Measurements from ENCODE around the gene GSTM2. TPM values are rescaled to one million over a fixed set of nuclear protein-coding genes. Genes with fewer than 3 reads are reported as not detected.
"Not testable (repeated sequence)": the region's sequence is repeated elsewhere in the genome, so short reads cannot be mapped to it uniquely, and the experiment has no call there.

The GSTM2 gene
- total RNA-seq, 1 donor from 2014 or later = 32.9 TPM

GRCh38 chr1:109676683-109677381 is 9.0 kb downstream of the GSTM2 start:
- peaks cover 0 to 11% (median 2%) of the 10 kb centered on the region in 3 donors for H3K36me3 ChIP-seq (ENCODE audit: control insufficient read depth in 3 of 3, insufficient read depth in 3 of 3, low read length in 3 of 3)
- H3K4me1 ChIP-seq (ENCODE audit: control insufficient read depth in 3 of 3, insufficient read depth in 3 of 3, low read length in 3 of 3) = peaks cover 3 to 14% (median 13%) of the 10 kb centered on the region in 3 donors
- H3K9ac ChIP-seq (ENCODE audit: low read depth in 1 of 3, low read length in 3 of 3) = peak overlapping the region in 2 of 3 donors; percentile 17 to 68
- H3K9me3 ChIP-seq (ENCODE audit: control insufficient read depth in 3 of 3, low read length in 3 of 3); H3K27me3 ChIP-seq (ENCODE audit: control insufficient read depth in 3 of 3, insufficient read depth in 3 of 3, low read length in 3 of 3): not testable (repeated sequence)
- peak overlapping the region in 1 of 3 donors; percentile 7 for H3K4me3 ChIP-seq (ENCODE audit: low read length in 3 of 3)
- peak overlapping the region; percentile 64 for H3K27ac ChIP-seq (ENCODE audit: low read depth, low read length)

GRCh38 chr1:109677459-109677858 is 9.6 kb downstream of the GSTM2 start:
- Histone ChIP-seq H3K36me3 (ENCODE audit: control insufficient read depth in 3 of 3, insufficient read depth in 3 of 3, low read length in 3 of 3) (peaks cover 0 to 8% (median 2%) of the 10 kb centered on the region in 3 donors), H3K4me1 (ENCODE audit: control insufficient read depth in 3 of 3, insufficient read depth in 3 of 3, low read length in 3 of 3) (peaks cover 3 to 14% (median 13%) of the 10 kb centered on the region in 3 donors), H3K27me3 (ENCODE audit: control insufficient read depth in 3 of 3, insufficient read depth in 3 of 3, low read length in 3 of 3) (no peaks in the 10 kb centered on the region), H3K4me3 (ENCODE audit: low read length in 3 of 3) (no peak overlapping the region), H3K9me3 (ENCODE audit: control insufficient read depth in 3 of 3, low read length in 3 of 3) (no peaks in the 10 kb centered on the region), H3K27ac (ENCODE audit: low read depth, low read length) (peak overlapping the region; percentile 64), H3K9ac (ENCODE audit: low read depth in 1 of 3, low read length in 3 of 3) (no peak overlapping the region)

GRCh38 chr1:109678637-109679036 is 10.8 kb downstream of the GSTM2 start:
- H3K4me1 ChIP-seq (ENCODE audit: control insufficient read depth in 3 of 3, insufficient read depth in 3 of 3, low read length in 3 of 3) = peaks cover 3 to 14% (median 13%) of the 10 kb centered on the region in 3 donors
- H3K27ac ChIP-seq (ENCODE audit: low read depth, low read length); H3K27me3 ChIP-seq (ENCODE audit: control insufficient read depth in 3 of 3, insufficient read depth in 3 of 3, low read length in 3 of 3): not testable (repeated sequence)

GRCh38 chr1:109684777-109685176 is 16.9 kb downstream of the GSTM2 start:
- H3K27ac ChIP-seq (ENCODE audit: low read depth, low read length); H3K27me3 ChIP-seq (ENCODE audit: control insufficient read depth in 3 of 3, insufficient read depth in 3 of 3, low read length in 3 of 3); H3K9me3 ChIP-seq (ENCODE audit: control insufficient read depth in 3 of 3, low read length in 3 of 3); H3K36me3 ChIP-seq (ENCODE audit: control insufficient read depth in 3 of 3, insufficient read depth in 3 of 3, low read length in 3 of 3); H3K4me3 ChIP-seq (ENCODE audit: low read length in 3 of 3); H3K4me1 ChIP-seq (ENCODE audit: control insufficient read depth in 3 of 3, insufficient read depth in 3 of 3, low read length in 3 of 3); H3K9ac ChIP-seq (ENCODE audit: low read depth in 1 of 3, low read length in 3 of 3): not testable (repeated sequence)

More at GRCh38 chr1:109678637-109679036, 10.8 kb downstream of the GSTM2 start:
- not testable (repeated sequence) for H3K9me3 ChIP-seq (ENCODE audit: control insufficient read depth in 3 of 3, low read length in 3 of 3); H3K4me3 ChIP-seq (ENCODE audit: low read length in 3 of 3); H3K9ac ChIP-seq (ENCODE audit: low read depth in 1 of 3, low read length in 3 of 3); H3K36me3 ChIP-seq (ENCODE audit: control insufficient read depth in 3 of 3, insufficient read depth in 3 of 3, low read length in 3 of 3)

- H3K27ac ChIP-seq (ENCODE audit: low read depth, low read length); H3K4me1 ChIP-seq (ENCODE audit: control insufficient read depth in 3 of 3, insufficient read depth in 3 of 3, low read length in 3 of 3); H3K36me3 ChIP-seq (ENCODE audit: control insufficient read depth in 3 of 3, insufficient read depth in 3 of 3, low read length in 3 of 3); H3K27me3 ChIP-seq (ENCODE audit: control insufficient read depth in 3 of 3, insufficient read depth in 3 of 3, low read length in 3 of 3); H3K9me3 ChIP-seq (ENCODE audit: control insufficient read depth in 3 of 3, low read length in 3 of 3); H3K9ac ChIP-seq (ENCODE audit: low read depth in 1 of 3, low read length in 3 of 3); H3K4me3 ChIP-seq (ENCODE audit: low read length in 3 of 3): not testable (repeated sequence)
Observed at GRCh38 chr1:109685399-109685798, 17.5 kb downstream of the GSTM2 start.

- not testable (repeated sequence) for H3K4me3 ChIP-seq (ENCODE audit: low read length in 3 of 3); H3K27ac ChIP-seq (ENCODE audit: low read depth, low read length)
Observed at GRCh38 chr1:109685890-109686289, 18.0 kb downstream of the GSTM2 start.

GRCh38 chr1:109687109-109687508 is 19.3 kb downstream of the GSTM2 start:
- H3K27ac ChIP-seq (ENCODE audit: low read depth, low read length); H3K9me3 ChIP-seq (ENCODE audit: control insufficient read depth in 3 of 3, low read length in 3 of 3); H3K36me3 ChIP-seq (ENCODE audit: control insufficient read depth in 3 of 3, insufficient read depth in 3 of 3, low read length in 3 of 3); H3K9ac ChIP-seq (ENCODE audit: low read depth in 1 of 3, low read length in 3 of 3); H3K4me1 ChIP-seq (ENCODE audit: control insufficient read depth in 3 of 3, insufficient read depth in 3 of 3, low read length in 3 of 3); H3K27me3 ChIP-seq (ENCODE audit: control insufficient read depth in 3 of 3, insufficient read depth in 3 of 3, low read length in 3 of 3): not testable (repeated sequence)
- H3K4me3 ChIP-seq (ENCODE audit: low read length in 3 of 3) = peak overlapping the region in 1 of 3 donors; percentile 73

More at GRCh38 chr1:109685890-109686289, 18.0 kb downstream of the GSTM2 start:
- H3K4me1 ChIP-seq (ENCODE audit: control insufficient read depth in 3 of 3, insufficient read depth in 3 of 3, low read length in 3 of 3); H3K36me3 ChIP-seq (ENCODE audit: control insufficient read depth in 3 of 3, insufficient read depth in 3 of 3, low read length in 3 of 3); H3K27me3 ChIP-seq (ENCODE audit: control insufficient read depth in 3 of 3, insufficient read depth in 3 of 3, low read length in 3 of 3); H3K9ac ChIP-seq (ENCODE audit: low read depth in 1 of 3, low read length in 3 of 3); H3K9me3 ChIP-seq (ENCODE audit: control insufficient read depth in 3 of 3, low read length in 3 of 3): not testable (repeated sequence)

GRCh38 chr1:109687641-109688499 is 20.0 kb downstream of the GSTM2 start, which contains the start of gene GSTM1:
Gene GSTM1, plus strand, starts transcription at chr1:109687817. Its CDS starts 57 bp downstream, at chr1:109687874.
- Histone ChIP-seq H3K9me3 (ENCODE audit: control insufficient read depth in 3 of 3, low read length in 3 of 3) (no peaks in the 10 kb centered on the region), H3K9ac (ENCODE audit: low read depth in 1 of 3, low read length in 3 of 3) (peak within 1 kb of the TSS in 1 of 3 donors; percentile 87), H3K4me3 (ENCODE audit: low read length in 3 of 3) (peak within 1 kb of the TSS in 1 of 3 donors; percentile 73), H3K27me3 (ENCODE audit: control insufficient read depth in 3 of 3, insufficient read depth in 3 of 3, low read length in 3 of 3) (no peaks in the 10 kb centered on the region), H3K4me1 (ENCODE audit: control insufficient read depth in 3 of 3, insufficient read depth in 3 of 3, low read length in 3 of 3) (peaks cover 0 to 6% (median 0%) of the 10 kb centered on the region in 3 donors), H3K36me3 (ENCODE audit: control insufficient read depth in 3 of 3, insufficient read depth in 3 of 3, low read length in 3 of 3) (no peaks in the 10 kb centered on the region), H3K27ac (ENCODE audit: low read depth, low read length) (no peak within 1 kb of the TSS)

- Histone ChIP-seq H3K4me3 (ENCODE audit: low read length in 3 of 3) (no peak overlapping the region), H3K9ac (ENCODE audit: low read depth in 1 of 3, low read length in 3 of 3) (no peak overlapping the region)
Observed at GRCh38 chr1:109689844-109690405, 22.1 kb downstream of the GSTM2 start.

More at GRCh38 chr1:109689844-109690405, 22.1 kb downstream of the GSTM2 start:
- Histone ChIP-seq H3K4me1 (ENCODE audit: control insufficient read depth in 3 of 3, insufficient read depth in 3 of 3, low read length in 3 of 3) (peaks cover 0 to 6% (median 0%) of the 10 kb centered on the region in 3 donors), H3K9me3 (ENCODE audit: control insufficient read depth in 3 of 3, low read length in 3 of 3) (no peaks in the 10 kb centered on the region), H3K27me3 (ENCODE audit: control insufficient read depth in 3 of 3, insufficient read depth in 3 of 3, low read length in 3 of 3) (no peaks in the 10 kb centered on the region), H3K27ac (ENCODE audit: low read depth, low read length) (no peak overlapping the region), H3K36me3 (ENCODE audit: control insufficient read depth in 3 of 3, insufficient read depth in 3 of 3, low read length in 3 of 3) (no peaks in the 10 kb centered on the region)

Measured in skeletal muscle tissue (tissue), 4 donors.